Stimulated activated naive CD8-positive, alpha-beta T cell treated with anti-CD3 and anti-CD28 coated beads, Interleukin-15, amount 100 ng/mL, for 72 hours (primary cell): ENCODE measurements around the gene L3HYPDH.

Experiments used
- ATAC-seq: fragments of 150-1000 bp; cut with Tn5 transposase; 2 replicates; pipeline ENCODE4 v1.10.0; 2021; ENCODE audit warnings: mild to moderate bottlenecking, moderate library complexity
- DNase-seq, 2 donors: peaks; one replicate each; pipeline ENCODE4 v3.0.0; 2021 to 2022
- H3K27ac Mint-ChIP-seq, 2 donors: one replicate each; pipeline ENCODE4 v1.8.0; 2022; ENCODE audit warnings: mild to moderate bottlenecking in 2 of 2, mixed read lengths in 2 of 2, moderate library complexity in 2 of 2
- H3K27me3 Mint-ChIP-seq: one replicate; pipeline ENCODE4 v1.8.0; 2022; ENCODE audit warnings: mixed read lengths
- H3K4me1 Mint-ChIP-seq: one replicate; pipeline ENCODE4 v1.8.0; 2022; ENCODE audit warnings: mild to moderate bottlenecking, mixed read lengths
- H3K4me3 Mint-ChIP-seq, 2 donors: one replicate each; pipeline ENCODE4 v1.8.0; 2022; ENCODE audit warnings: mild to moderate bottlenecking in 2 of 2, mixed read lengths in 2 of 2, moderate library complexity in 1 of 2
- H3K9me3 Mint-ChIP-seq, 2 donors: one replicate each; pipeline ENCODE4 v1.8.0; 2022; ENCODE audit warnings: mixed read lengths in 2 of 2

The L3HYPDH gene

GRCh38 chr14:59484639-59485175 lies 499 bp upstream of the L3HYPDH start:
- peaks cover 57% of the 10 kb centered on the region for H3K4me1 Mint-ChIP-seq
- peak overlapping the region; percentile 88 for H3K4me3 Mint-ChIP-seq
- no peaks in the 10 kb centered on the region for H3K9me3 Mint-ChIP-seq
- DNase-seq (no peak), ATAC-seq (peak; percentile 68)
- peak overlapping the region; percentile 64 to 89 for H3K27ac Mint-ChIP-seq
- no peaks in the 10 kb centered on the region for H3K27me3 Mint-ChIP-seq

DNA sequence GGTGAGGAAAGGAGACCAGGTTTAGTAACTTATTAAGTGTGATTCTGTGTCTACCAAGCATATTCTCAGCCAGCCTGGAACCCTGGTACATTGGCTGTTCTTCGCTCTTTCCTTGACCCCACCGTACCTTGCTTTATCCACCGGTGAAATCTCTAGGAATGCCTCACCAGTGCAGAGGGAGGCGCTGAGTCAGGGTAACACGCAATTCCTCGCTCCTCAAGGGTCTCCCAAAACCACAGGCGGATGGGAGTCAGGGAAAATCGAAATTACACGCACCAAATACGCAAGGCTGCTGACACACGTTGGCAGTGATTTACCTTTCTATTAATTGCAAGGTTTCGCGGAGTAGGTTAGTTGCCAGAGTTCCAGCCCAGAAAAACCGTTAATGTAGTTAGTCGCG lies 845 bp downstream of the L3HYPDH start:
- Mint-ChIP-seq H3K9me3 (no peaks in the 10 kb centered on the region), H3K4me1 (peaks cover 44% of the 10 kb centered on the region), H3K27me3 (no peaks in the 10 kb centered on the region), H3K27ac (peak overlapping the region; percentile 76 to 86), H3K4me3 (peak overlapping the region; percentile 88)
- ATAC-seq = no peak
- no peak for DNase-seq

DNA sequence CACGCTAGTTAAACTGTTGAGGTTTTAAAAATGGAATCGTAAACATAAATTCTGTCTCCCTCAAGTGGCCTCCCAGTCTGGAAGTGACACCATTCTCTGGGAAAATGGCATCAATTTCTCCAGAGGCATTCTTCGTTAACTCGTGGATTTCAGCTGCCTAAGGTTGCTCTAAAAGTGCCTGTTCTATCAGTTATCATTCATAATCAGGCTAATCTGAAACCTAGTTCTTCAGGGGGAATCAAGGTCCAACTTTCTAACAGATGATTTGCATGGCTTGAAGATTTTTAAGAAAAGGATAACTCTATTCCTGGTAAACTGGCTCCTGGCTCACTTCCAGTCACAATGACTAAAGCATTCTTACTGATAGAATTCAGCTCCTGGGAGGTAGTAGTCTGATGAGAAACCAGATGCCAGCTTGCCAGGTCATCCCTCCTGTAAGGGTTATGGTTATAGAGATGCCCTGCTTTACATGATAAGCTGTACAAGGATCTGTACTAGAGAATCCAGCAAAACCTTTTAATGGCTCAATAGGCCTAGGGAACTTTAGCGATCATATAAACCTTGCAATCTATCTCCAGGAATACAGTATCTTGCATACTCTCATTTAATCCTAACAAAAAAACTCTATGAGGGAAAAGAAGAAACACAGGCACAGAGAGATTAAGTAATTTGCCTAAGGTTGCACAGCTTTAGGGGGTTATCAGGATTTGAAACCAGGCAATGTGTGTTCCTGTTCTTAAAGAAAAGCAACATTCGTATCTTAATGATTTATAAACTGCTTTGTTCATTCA lies 1.5 kb downstream of the L3HYPDH start:
- no peak for DNase-seq
- peak overlapping the region; percentile 37 to 86 for H3K27ac Mint-ChIP-seq
- H3K4me3 Mint-ChIP-seq = peak overlapping the region; percentile 88
- no peaks in the 10 kb centered on the region for H3K9me3 Mint-ChIP-seq
- no peaks in the 10 kb centered on the region for H3K27me3 Mint-ChIP-seq
- no peak for ATAC-seq
- H3K4me1 Mint-ChIP-seq = peaks cover 43% of the 10 kb centered on the region

- ATAC-seq (no peak), DNase-seq (no peak)
- H3K9me3 Mint-ChIP-seq = no peaks in the 10 kb centered on the region
- no peaks in the 10 kb centered on the region for H3K27me3 Mint-ChIP-seq
- peak overlapping the region; percentile 88 for H3K4me3 Mint-ChIP-seq
- H3K27ac Mint-ChIP-seq = peak overlapping the region in 1 of 2 donors; percentile 93
- H3K4me1 Mint-ChIP-seq = peaks cover 43% of the 10 kb centered on the region
Measured at GRCh38 chr14:59481871-59482540, 2.2 kb downstream of the L3HYPDH start.

- Mint-ChIP-seq H3K4me1 (peaks cover 43% of the 10 kb centered on the region), H3K4me3 (peak overlapping the region; percentile 50 to 68), H3K27me3 (no peaks in the 10 kb centered on the region), H3K27ac (peak overlapping the region; percentile 56 to 74), H3K9me3 (no peaks in the 10 kb centered on the region)
- no peak for DNase-seq
- ATAC-seq = no peak
Measured at GRCh38 chr14:59481407-59481806, 2.8 kb downstream of the L3HYPDH start.

DNA sequence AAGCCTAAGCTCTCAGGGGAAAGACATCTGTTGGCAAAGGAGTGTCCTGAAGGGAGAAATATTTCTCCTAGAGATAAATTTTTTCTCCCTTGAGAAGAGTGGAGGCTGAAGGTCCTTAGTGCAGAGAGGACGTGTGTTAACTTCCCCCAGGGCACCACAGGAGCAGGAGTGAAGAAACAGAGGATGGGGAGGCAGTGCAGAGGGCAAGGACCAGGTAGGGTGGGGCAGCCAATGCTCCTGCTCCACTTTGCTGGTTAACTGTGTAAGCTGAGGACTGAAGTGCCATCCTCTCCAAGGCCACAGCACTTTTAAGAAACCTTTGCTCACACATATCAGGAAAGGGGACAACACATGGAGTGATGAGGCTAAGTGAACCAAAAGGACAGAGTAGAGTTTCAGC lies 4.0 kb downstream of the L3HYPDH start:
- no peak for ATAC-seq
- Mint-ChIP-seq H3K27me3 (no peaks in the 10 kb centered on the region), H3K4me1 (peaks cover 37% of the 10 kb centered on the region), H3K27ac (peak overlapping the region; percentile 38 to 95), H3K4me3 (peak overlapping the region in 1 of 2 donors; percentile 71), H3K9me3 (no peaks in the 10 kb centered on the region)
- DNase-seq = no peak

DNA sequence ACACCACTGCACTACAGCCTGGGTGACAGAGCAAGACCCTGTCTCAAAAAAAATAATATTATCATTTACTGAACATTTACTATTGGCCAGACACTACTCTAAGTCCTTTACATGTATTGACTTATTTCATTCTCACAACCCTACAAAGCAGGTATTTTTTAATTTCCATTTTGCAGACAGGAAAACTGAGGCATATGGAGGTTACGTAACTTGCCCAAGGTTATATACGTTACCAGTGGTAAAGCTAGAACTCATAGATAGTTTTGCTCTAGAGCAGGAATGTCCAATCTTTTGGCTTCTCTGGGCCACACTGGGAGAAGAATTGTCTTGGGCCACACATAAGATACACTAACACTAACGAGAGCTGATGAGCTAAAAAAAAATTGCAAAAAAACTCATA lies 5.7 kb downstream of the L3HYPDH start:
- DNase-seq (no peak), ATAC-seq (no peak)
- no peak overlapping the region for H3K4me3 Mint-ChIP-seq
- H3K27ac Mint-ChIP-seq = no peak overlapping the region
- peaks cover 34% of the 10 kb centered on the region for H3K4me1 Mint-ChIP-seq
- no peaks in the 10 kb centered on the region for H3K27me3 Mint-ChIP-seq
- H3K9me3 Mint-ChIP-seq = no peaks in the 10 kb centered on the region

DNA sequence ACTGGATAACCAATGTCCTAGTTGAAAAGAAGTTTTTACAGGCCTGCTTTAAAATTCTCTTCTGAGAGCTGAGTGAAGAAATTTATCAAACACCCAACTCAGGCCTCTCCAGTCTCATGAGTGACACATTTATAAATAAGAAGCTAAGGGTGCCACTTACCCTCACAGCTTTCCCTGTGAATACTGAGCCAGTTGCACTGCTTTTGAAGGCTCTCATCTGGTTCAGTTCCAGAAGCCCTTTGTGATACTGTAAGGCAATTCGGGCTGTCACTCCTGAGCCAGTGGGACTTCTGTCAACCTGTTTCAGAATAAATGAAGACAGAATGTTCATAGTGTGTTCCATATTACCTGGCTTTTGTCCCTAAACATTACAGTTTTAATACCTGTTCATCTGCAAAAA lies 8.5 kb downstream of the L3HYPDH start:
- Mint-ChIP-seq H3K27ac (no peak overlapping the region), H3K4me1 (peaks cover 9% of the 10 kb centered on the region), H3K4me3 (no peak overlapping the region), H3K27me3 (no peaks in the 10 kb centered on the region), H3K9me3 (no peaks in the 10 kb centered on the region)
- no peak for ATAC-seq
- DNase-seq = no peak

DNA sequence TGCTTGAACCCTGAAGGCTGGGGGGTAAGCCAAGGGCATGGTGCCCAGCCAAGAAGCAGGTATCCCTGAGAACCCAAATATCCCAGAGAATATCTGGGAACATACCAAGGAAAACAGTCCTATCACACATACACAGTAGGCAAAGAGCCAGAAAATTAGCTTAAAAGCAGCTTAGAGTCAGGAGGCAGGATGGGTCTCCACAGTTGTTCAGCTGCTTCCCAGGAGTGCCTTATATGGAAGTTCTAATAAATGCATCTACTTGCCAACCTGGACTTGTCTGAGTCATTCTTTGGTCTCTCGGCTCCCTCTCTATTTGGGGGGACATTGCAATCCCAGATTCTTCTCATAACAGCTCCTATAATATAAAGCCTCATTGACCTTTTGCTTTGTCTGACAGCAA lies 10.0 kb downstream of the L3HYPDH start:
- no peaks in the 10 kb centered on the region for H3K27me3 Mint-ChIP-seq
- ATAC-seq (no peak), DNase-seq (no peak)

DNA sequence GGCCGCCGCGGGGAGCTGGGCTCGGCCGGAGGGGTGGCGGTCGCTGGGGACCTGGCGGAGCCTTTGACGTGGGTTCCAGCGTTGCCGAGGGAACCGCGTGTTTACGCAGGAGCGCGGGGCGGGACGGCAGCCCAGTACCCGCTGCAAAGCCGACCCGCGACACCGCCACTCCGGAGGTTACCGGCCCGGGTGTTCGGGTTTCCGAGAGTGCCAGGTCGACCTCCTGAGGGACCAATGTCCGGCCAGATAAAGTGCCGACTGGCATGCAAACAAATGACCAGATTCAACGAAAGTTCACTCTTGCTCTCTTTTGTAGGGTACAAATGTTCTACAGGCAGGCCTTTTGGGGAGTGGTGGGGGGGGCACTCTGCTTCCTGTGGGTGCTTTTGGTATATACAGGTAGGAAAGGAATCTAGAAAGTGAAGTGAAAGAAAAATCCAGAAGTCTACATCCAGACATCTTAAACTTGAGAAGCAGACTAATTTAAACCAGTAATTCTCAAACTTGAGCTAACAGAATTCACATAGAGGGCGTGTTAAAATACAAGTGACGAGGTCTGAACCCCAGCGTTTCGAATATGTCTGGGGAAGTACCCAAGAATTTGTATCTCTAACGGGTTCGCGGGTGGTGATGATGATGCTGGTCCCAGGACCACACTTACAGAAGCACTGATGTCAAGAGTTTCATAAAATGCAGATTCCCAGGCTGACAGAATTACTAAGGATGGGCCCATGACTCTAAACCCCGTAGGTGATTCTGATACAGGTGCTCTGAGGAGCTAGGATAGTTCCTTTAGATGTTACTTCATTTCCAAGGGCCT lies 18.7 kb downstream of the L3HYPDH start, which contains the start of gene GPR135:
Gene GPR135, minus strand, starts transcription at position 65 of the 820 bp plus-strand sequence. CDS start 154 bp downstream, outside the sequence.
- no peaks in the 10 kb centered on the region for H3K9me3 Mint-ChIP-seq
- ATAC-seq (peak; percentile 52), DNase-seq (peak; percentile 23 to 38)
- peaks cover 9% of the 10 kb centered on the region for H3K27me3 Mint-ChIP-seq
- peak within 1 kb of the TSS; percentile 89 to 92 for H3K4me3 Mint-ChIP-seq
- peaks cover 9% of the 10 kb centered on the region for H3K4me1 Mint-ChIP-seq
- H3K27ac Mint-ChIP-seq = peak within 1 kb of the TSS in 1 of 2 donors; percentile 89

More for the DNA sequence above, 10.0 kb downstream of the L3HYPDH start:
- Mint-ChIP-seq H3K27ac (no peak overlapping the region), H3K4me1 (no peaks in the 10 kb centered on the region), H3K4me3 (no peak overlapping the region), H3K9me3 (no peaks in the 10 kb centered on the region)

DNA sequence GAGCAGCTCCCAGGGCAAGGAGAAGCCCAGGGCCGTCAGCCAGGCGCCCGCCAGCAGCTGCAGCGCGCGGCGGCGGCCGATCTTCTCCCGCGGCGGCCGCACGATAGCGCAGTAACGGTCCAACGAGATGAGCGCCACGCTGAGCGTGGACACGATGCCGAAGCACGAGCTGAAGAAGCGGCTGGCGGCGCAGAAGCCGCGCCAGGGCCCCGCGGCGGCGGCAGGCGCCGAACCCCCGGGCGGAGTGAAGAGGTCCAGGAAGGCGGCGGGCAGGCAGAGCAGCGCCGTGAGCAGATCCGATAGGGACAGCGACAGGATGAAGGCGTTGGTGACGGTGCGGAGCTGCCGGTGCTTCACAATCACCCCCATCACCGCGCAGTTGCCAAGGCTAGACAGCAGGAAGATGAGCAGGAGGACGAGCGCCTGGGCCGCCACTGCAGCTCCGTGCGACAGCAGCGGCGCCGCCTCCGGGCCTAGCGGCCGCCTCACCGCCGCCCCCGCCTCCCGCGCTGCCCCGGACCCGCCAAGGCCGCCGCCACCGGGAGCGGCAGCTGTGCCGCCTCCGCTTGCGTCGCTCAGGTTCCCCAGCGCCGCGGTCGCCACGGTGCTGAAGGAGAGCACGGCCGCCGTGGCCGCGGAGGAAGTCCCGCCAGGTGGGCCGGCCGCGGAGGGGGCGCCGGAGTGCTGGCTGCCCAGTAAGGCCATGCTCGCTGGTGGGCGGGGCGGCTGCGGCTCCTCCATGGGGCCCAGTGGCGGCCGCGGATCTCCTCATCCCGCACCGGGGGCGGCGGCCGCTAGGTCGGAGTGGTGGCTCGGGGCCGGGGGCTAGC lies 19.5 kb downstream of the L3HYPDH start:
- Mint-ChIP-seq H3K27ac (peak overlapping the region in 1 of 2 donors; percentile 44), H3K27me3 (peaks cover 9% of the 10 kb centered on the region), H3K4me3 (peak overlapping the region; percentile 89 to 92), H3K9me3 (no peaks in the 10 kb centered on the region), H3K4me1 (peaks cover 9% of the 10 kb centered on the region)
- ATAC-seq (peak; percentile 81), DNase-seq (peak; percentile 52 to 59)

DNA sequence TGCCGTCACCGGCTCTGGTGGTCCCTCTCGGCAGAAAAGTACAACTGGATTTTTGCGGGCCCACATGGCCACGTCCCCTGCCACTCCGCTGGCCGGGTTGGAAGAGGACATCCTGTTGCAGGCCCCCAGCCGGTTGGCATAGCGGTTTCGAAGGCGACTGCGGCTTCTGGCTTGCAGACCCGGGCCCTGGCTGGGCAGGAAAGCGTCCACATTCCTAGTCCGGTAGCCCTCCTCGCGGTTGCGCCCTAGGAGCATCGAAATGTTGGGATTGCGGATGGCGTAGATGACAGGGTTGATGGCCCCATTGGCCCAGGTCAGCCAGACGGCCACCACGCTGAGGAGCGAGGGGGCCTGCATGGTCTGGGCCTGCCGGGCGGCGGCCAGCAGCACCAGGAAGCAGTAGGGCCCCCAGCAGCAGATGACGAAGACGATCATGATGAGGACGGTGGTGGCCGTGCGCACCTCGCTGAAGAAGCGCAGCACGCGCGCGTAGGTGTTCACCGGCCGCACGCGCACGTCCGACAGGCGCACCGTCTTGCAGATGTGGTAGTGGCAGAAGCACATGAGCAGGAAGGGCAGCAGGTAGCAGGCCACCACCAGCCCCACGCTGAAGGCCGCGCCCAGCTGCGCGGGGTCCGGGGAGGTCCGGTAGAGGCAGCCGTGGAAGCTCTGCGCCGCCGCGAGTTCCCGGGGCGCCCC lies 20.3 kb downstream of the L3HYPDH start:
- ATAC-seq (peak; percentile 58), DNase-seq (peak; percentile 48 to 56)
- Mint-ChIP-seq H3K27ac (peak overlapping the region in 1 of 2 donors; percentile 78), H3K4me1 (peaks cover 9% of the 10 kb centered on the region), H3K9me3 (no peaks in the 10 kb centered on the region), H3K4me3 (peak overlapping the region; percentile 89 to 92), H3K27me3 (peaks cover 9% of the 10 kb centered on the region)

DNA sequence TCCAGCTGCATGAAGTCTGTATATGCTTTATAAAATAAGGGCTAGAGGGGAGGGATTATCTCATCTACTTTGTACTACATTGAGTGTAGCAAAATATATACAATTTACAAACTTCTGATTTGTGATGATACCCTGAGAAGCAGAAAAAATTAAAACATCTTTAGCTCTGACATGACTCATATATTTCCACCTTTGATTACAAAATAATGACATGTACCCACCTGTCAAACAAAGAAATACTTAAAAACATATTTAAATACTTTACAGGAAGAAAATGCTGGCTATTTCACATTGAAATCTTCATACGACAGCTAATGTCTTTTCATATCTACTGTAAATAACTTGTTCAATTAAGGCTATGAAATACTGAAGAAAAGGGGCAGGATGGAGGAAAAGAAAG lies 22.3 kb downstream of the L3HYPDH start:
- peaks cover 9% of the 10 kb centered on the region for H3K4me1 Mint-ChIP-seq
- peaks cover 9% of the 10 kb centered on the region for H3K27me3 Mint-ChIP-seq
- no peak for ATAC-seq
- no peak overlapping the region for H3K27ac Mint-ChIP-seq
- H3K9me3 Mint-ChIP-seq = no peaks in the 10 kb centered on the region
- DNase-seq = no peak
- no peak overlapping the region for H3K4me3 Mint-ChIP-seq

GRCh38 chr14:59460378-59460777 lies 23.8 kb downstream of the L3HYPDH start:
- DNase-seq = no peak
- Mint-ChIP-seq H3K27ac (no peak overlapping the region), H3K9me3 (no peaks in the 10 kb centered on the region), H3K27me3 (peaks cover 9% of the 10 kb centered on the region), H3K4me1 (peaks cover 9% of the 10 kb centered on the region), H3K4me3 (no peak overlapping the region)
- ATAC-seq = no peak
